ENCODE measurements around the gene CAMTA1. TPM values are rescaled to one million over a fixed set of nuclear protein-coding genes. Genes with fewer than 3 reads are reported as not detected.

Gene CAMTA1
- polyA plus RNA-seq, 1 donor (not counting 4 experiments of a cell fraction or from before 2014, with no cell fraction given): 51.4 TPM

- no peak overlapping the region for H3K4me2 ChIP-seq (ENCODE audit: control insufficient read depth, extremely low read depth, insufficient read depth, low read depth, low read length)
- H3K36me3 ChIP-seq (ENCODE audit: control insufficient read depth in 2 of 2, extremely low read depth in 1 of 2, insufficient read depth in 2 of 2, low read length in 2 of 2): no peaks in the 10 kb centered on the region
- H2AFZ ChIP-seq (ENCODE audit: control insufficient read depth, low read length): no peak overlapping the region
- H3K27ac ChIP-seq (ENCODE audit: control insufficient read depth, insufficient read depth, low read length): no peak overlapping the region
- dilution Hi-C loops (cut with MboI; ENCODE audit: extremely low pct_ligation_motif_present, low sequenced_read_pairs): no loop called here
- no peaks in the 10 kb centered on the region for H3K27me3 ChIP-seq (ENCODE audit: control insufficient read depth, extremely low read depth, insufficient read depth, low read length)
- no peaks in the 10 kb centered on the region for H3K9me3 ChIP-seq (ENCODE audit: control insufficient read depth, low read depth, low read length)
- H3K9ac ChIP-seq (ENCODE audit: control insufficient read depth, extremely low read depth, insufficient read depth, low read length): no peak overlapping the region
- H3K79me2 ChIP-seq (ENCODE audit: control insufficient read depth, insufficient read depth, low read length): no peaks in the 10 kb centered on the region
- H3K9me1 ChIP-seq (ENCODE audit: control insufficient read depth, extremely low read depth, insufficient read depth, low read length): no peaks in the 10 kb centered on the region
- H3K4me1 ChIP-seq (ENCODE audit: control insufficient read depth, extremely low read depth, insufficient read depth, low read length): no peaks in the 10 kb centered on the region
- no peak overlapping the region for H3K4me3 ChIP-seq (ENCODE audit: control insufficient read depth in 2 of 3, extremely low read depth in 1 of 3, insufficient read depth in 2 of 3, low read depth in 1 of 3, low read length in 3 of 3)
- TF ChIP-seq CTCF (optimal IDR thresholded peaks at IDR 0.05 in 1 of 3, IDR thresholded peaks at IDR 0.05 in 1 of 3, conservative IDR thresholded peaks at IDR 0.05 in 1 of 3; ENCODE audit: extremely low read depth in 1 of 3, insufficient read depth in 2 of 3, low read length in 3 of 3) (no peak), EZH2 (IDR thresholded peaks at IDR 0.05; ENCODE audit: low read length) (no peak)
- FAIRE-seq: no peak
- H4K20me1 ChIP-seq (ENCODE audit: control insufficient read depth, extremely low read depth, insufficient read depth, low read length): no peaks in the 10 kb centered on the region
- DNase-seq (ENCODE audit: low read depth, low spot score): no peak
These were observed 247.7 kb downstream of the CAMTA1 start for GRCh38 chr1:7032992-7033391.

- no peaks in the 10 kb centered on the region for H3K27me3 ChIP-seq (ENCODE audit: control insufficient read depth, extremely low read depth, insufficient read depth, low read length)
- dilution Hi-C loops (cut with MboI; ENCODE audit: extremely low pct_ligation_motif_present, low sequenced_read_pairs): no loop called here
These were observed 251.1 kb downstream of the CAMTA1 start for GRCh38 chr1:7036386-7036785.

More at GRCh38 chr1:7036386-7036785, 251.1 kb downstream of the CAMTA1 start:
- Histone ChIP-seq H3K4me1 (ENCODE audit: control insufficient read depth, extremely low read depth, insufficient read depth, low read length) (no peaks in the 10 kb centered on the region), H3K4me2 (ENCODE audit: control insufficient read depth, extremely low read depth, insufficient read depth, low read depth, low read length) (no peak overlapping the region), H3K9ac (ENCODE audit: control insufficient read depth, extremely low read depth, insufficient read depth, low read length) (no peak overlapping the region), H3K4me3 (ENCODE audit: control insufficient read depth in 2 of 3, extremely low read depth in 1 of 3, insufficient read depth in 2 of 3, low read depth in 1 of 3, low read length in 3 of 3) (no peak overlapping the region), H3K9me3 (ENCODE audit: control insufficient read depth, low read depth, low read length) (no peaks in the 10 kb centered on the region), H2AFZ (ENCODE audit: control insufficient read depth, low read length) (no peak overlapping the region), H3K36me3 (ENCODE audit: control insufficient read depth in 2 of 2, extremely low read depth in 1 of 2, insufficient read depth in 2 of 2, low read length in 2 of 2) (no peaks in the 10 kb centered on the region), H3K79me2 (ENCODE audit: control insufficient read depth, insufficient read depth, low read length) (no peaks in the 10 kb centered on the region), H3K27ac (ENCODE audit: control insufficient read depth, insufficient read depth, low read length) (no peak overlapping the region), H4K20me1 (ENCODE audit: control insufficient read depth, extremely low read depth, insufficient read depth, low read length) (no peaks in the 10 kb centered on the region), H3K9me1 (ENCODE audit: control insufficient read depth, extremely low read depth, insufficient read depth, low read length) (no peaks in the 10 kb centered on the region)
- TF ChIP-seq EZH2 (IDR thresholded peaks at IDR 0.05; ENCODE audit: low read length): no peak
- no peak for TF ChIP-seq CTCF (optimal IDR thresholded peaks at IDR 0.05 in 1 of 3, IDR thresholded peaks at IDR 0.05 in 1 of 3, conservative IDR thresholded peaks at IDR 0.05 in 1 of 3; ENCODE audit: extremely low read depth in 1 of 3, insufficient read depth in 2 of 3, low read length in 3 of 3)
- DNase-seq (ENCODE audit: low read depth, low spot score): no peak
- no peak for FAIRE-seq

Data from keratinocyte (primary cell).